22Rv1 (cell line): ENCODE data around the gene SEL1L2.

Source experiments
- CTCF ChIP-seq: fragments of 450-650 bp; IDR thresholded peaks from 2 replicates; pipeline ENCODE4 v1.5.1; 2017; ENCODE audit warnings: mild to moderate bottlenecking
- ZFX ChIP-seq: fragments of 450-650 bp; IDR thresholded peaks from 2 replicates; pipeline ENCODE4 v1.6.1; 2017; ENCODE audit warnings: antibody characterized with exemption, borderline replicate concordance

- TF ChIP-seq CTCF (no peak), ZFX (no peak)
Measured at GRCh38 chr20:13809855-13810254, 180.6 kb downstream of the SEL1L2 start.
